Endothelial cell of umbilical vein (primary cell): ENCODE data around the gene DRICH1. TPM values are rescaled to one million over a fixed set of nuclear protein-coding genes. Genes with fewer than 3 reads are reported as not detected.

Experiments used
- BruUV-seq: library from RNA; stranded (reverse); fragments of 400-500 nt; replicated peaks from 2 replicates; lab custom pipeline; 2021; lab: Mats Ljungman, UMichigan
- CTCF ChIA-PET: fragments of 300-600, 350-600 bp; sonication (Branson Sonifier 250); formaldehyde crosslinking; loops from one replicate; lab custom pipeline; 2021; ENCODE audit warnings: antibody characterized with exemption, inconsistent platforms; lab: Charles Lee
- POLR2A ChIA-PET: fragments of 300-600, 350-600 bp; sonication (Branson Sonifier 250); formaldehyde crosslinking; loops from one replicate; lab custom pipeline; 2021; ENCODE audit warnings: antibody characterized with exemption, inconsistent platforms; lab: Charles Lee
- DNase-seq: peaks from one replicate; pipeline ENCODE4 v3.0.0-alpha.2; 2011; ENCODE audit warnings: low read depth, low spot score
- FAIRE-seq: peaks from 2 replicates; lab custom pipeline; 2011; peaks lifted over from hg19 to GRCh38; lab: Jason Lieb, UNC
- H2AFZ ChIP-seq: 2 replicates; pipeline ENCODE4 v1.6.0; 2012; ENCODE audit warnings: low read depth, low read length, control low read depth, inconsistent platforms
- H3K27ac ChIP-seq: 2 replicates; pipeline ENCODE4 v1.5.1; 2011; ENCODE audit warnings: low read depth, mild to moderate bottlenecking, control low read depth, low read length, moderate library complexity; ENCODE audit not compliant: insufficient read depth
- H3K27me3 ChIP-seq, 2 experiments: 2 replicates each; pipeline versions ENCODE4 v1.6.0 to v1.6.1; 2011; ENCODE audit warnings: low read length in 2 of 2, mixed read lengths in 1 of 2; ENCODE audit not compliant: control insufficient read depth in 2 of 2, insufficient read depth in 2 of 2
- H3K36me3 ChIP-seq, 2 experiments: 2 replicates in 1 of 2; 3 replicates in 1 of 2; pipeline ENCODE4 v1.5.1; 2011; ENCODE audit warnings: low read length in 2 of 2, mild to moderate bottlenecking in 1 of 2, moderate library complexity in 1 of 2; ENCODE audit not compliant: control insufficient read depth in 2 of 2, insufficient read depth in 2 of 2; ENCODE audit errors: extremely low read depth in 1 of 2
- H3K4me1 ChIP-seq: 3 replicates; pipeline ENCODE4 v1.5.1; 2011; ENCODE audit warnings: mild to moderate bottlenecking, low read length; ENCODE audit not compliant: control insufficient read depth, insufficient read depth; ENCODE audit errors: extremely low read depth
- H3K4me2 ChIP-seq: 2 replicates; pipeline ENCODE4 v1.6.1; 2011; ENCODE audit warnings: low read length, control low read depth, mixed read lengths; ENCODE audit not compliant: insufficient read depth
- H3K4me3 ChIP-seq, 3 experiments: fragments of 200-600 bp in 1 of 3; sonication (generic), shearing (Covaris generic) in 1 of 3; replicated peaks in 1 of 3; 2 replicates each; pipeline ENCODE4 v1.5.1; 2011 to 2016; ENCODE audit warnings: control low read depth in 3 of 3, low read length in 3 of 3, mild to moderate bottlenecking in 2 of 3, inconsistent platforms in 1 of 3, low read depth in 1 of 3, moderate library complexity in 1 of 3; ENCODE audit not compliant: insufficient read depth in 1 of 3
- H3K79me2 ChIP-seq: 2 replicates; pipeline ENCODE4 v1.6.0; 2012; ENCODE audit warnings: low read length, inconsistent platforms; ENCODE audit not compliant: control insufficient read depth, insufficient read depth
- H3K9ac ChIP-seq: replicated peaks from 2 replicates; pipeline ENCODE3; 2011; ENCODE audit warnings: low read length, control low read depth; ENCODE audit not compliant: insufficient read depth; ENCODE audit errors: extremely low read depth
- H3K9me1 ChIP-seq: replicated peaks from 3 replicates; pipeline ENCODE4 v1.6.0; 2011; ENCODE audit warnings: mild to moderate bottlenecking, low read length; ENCODE audit not compliant: control insufficient read depth, insufficient read depth; ENCODE audit errors: extremely low read depth
- H3K9me3 ChIP-seq: replicated peaks from 2 replicates; pipeline ENCODE4 v1.5.1; 2012; ENCODE audit warnings: low read length, inconsistent platforms; ENCODE audit not compliant: control insufficient read depth, insufficient read depth
- H4K20me1 ChIP-seq: replicated peaks from 2 replicates; pipeline ENCODE3; 2011; ENCODE audit warnings: mild to moderate bottlenecking, low read length; ENCODE audit not compliant: control insufficient read depth, insufficient read depth; ENCODE audit errors: extremely low read depth
- EZH2 ChIP-seq: IDR thresholded peaks from 2 replicates; pipeline ENCODE4 v1.6.1; 2012; ENCODE audit warnings: borderline replicate concordance, low read depth, mild to moderate bottlenecking, moderate library complexity, low read length, inconsistent platforms; ENCODE audit not compliant: severe bottlenecking
- FOS ChIP-seq: IDR thresholded peaks from 2 replicates; pipeline ENCODE4 v1.6.1; 2011; ENCODE audit warnings: mild to moderate bottlenecking, low read length, moderate library complexity, borderline replicate concordance; ENCODE audit not compliant: insufficient read depth
- GATA2 ChIP-seq: IDR thresholded peaks from 2 replicates; pipeline ENCODE4 v1.7.0; 2011; ENCODE audit warnings: low read depth, mild to moderate bottlenecking, moderate library complexity, mixed read lengths, low read length; ENCODE audit not compliant: insufficient read length, insufficient read depth
- JUN ChIP-seq: IDR thresholded peaks from 2 replicates; pipeline ENCODE4 v1.6.1; 2011; ENCODE audit warnings: borderline replicate concordance, low read depth; ENCODE audit not compliant: insufficient read length, insufficient read depth
- MYC ChIP-seq: IDR thresholded peaks from one replicate; pipeline ENCODE4 v1.6.1; 2011; ENCODE audit warnings: mild to moderate bottlenecking, low read depth, low read length
- POLR2AphosphoS5 ChIP-seq: IDR thresholded peaks from 2 replicates; pipeline ENCODE4 v1.6.1; 2012; ENCODE audit warnings: low read depth, mild to moderate bottlenecking, control low read depth, low read length, moderate library complexity; ENCODE audit not compliant: insufficient read depth
- dilution Hi-C: fragments of 300-500 bp; cut with MboI; formaldehyde crosslinking; loops from one replicate; pipeline ENCODE4 v1.15.0; 2019; ENCODE audit warnings: low sequenced_read_pairs; ENCODE audit not compliant: extremely low pct_ligation_motif_present
- intact Hi-C: fragments of 100-400 bp; cut with micrococcal nuclease; formaldehyde crosslinking; loops from one replicate; pipeline ENCODE4 v1.10.0; 2022
- polyA plus RNA-seq, 4 experiments: library from polyadenylated mRNA; depleted of rRNA in 3 of 4; stranded (reverse) in 3 of 4; unstranded in 1 of 4; fragments of >200 nt; gene quantifications; 2 replicates each; pipeline versions ENCODE4 v1.2.1 to v1.2.3, GENCODE V29; 2011 to 2012; ENCODE audit warnings: missing spikeins in 1 of 4
- total RNA-seq: library from RNA; stranded (reverse); gene quantifications from 2 replicates; pipeline ENCODE4 v1.2.3, GENCODE V29; 2021
- TF ChIP-seq, protein P1 (sequence below), 2 donors: IDR thresholded peaks; 1 replicate in 1 of 2; 2 replicates in 1 of 2; pipeline ENCODE4 v1.5.1; 2011; ENCODE audit warnings: low read length in 2 of 2, mild to moderate bottlenecking in 2 of 2, moderate library complexity in 2 of 2, control low read depth in 1 of 2, inconsistent platforms in 1 of 2, low read depth in 1 of 2; ENCODE audit not compliant: insufficient read depth in 1 of 2; ENCODE audit errors: extremely low read depth in 1 of 2

DRICH1 gene
- total and polyA plus RNA-seq, 2 donors (not counting 3 experiments of a cell fraction or from before 2014, with no cell fraction given): 0.25 TPM; not detected in 1

- no peak overlapping the region for H2AFZ ChIP-seq
- TF ChIP-seq JUN (no peak), FOS (no peak), POLR2AphosphoS5 (no peak), GATA2 (no peak), MYC (no peak), EZH2 (no peak)
- TF ChIP-seq, protein P1, sequence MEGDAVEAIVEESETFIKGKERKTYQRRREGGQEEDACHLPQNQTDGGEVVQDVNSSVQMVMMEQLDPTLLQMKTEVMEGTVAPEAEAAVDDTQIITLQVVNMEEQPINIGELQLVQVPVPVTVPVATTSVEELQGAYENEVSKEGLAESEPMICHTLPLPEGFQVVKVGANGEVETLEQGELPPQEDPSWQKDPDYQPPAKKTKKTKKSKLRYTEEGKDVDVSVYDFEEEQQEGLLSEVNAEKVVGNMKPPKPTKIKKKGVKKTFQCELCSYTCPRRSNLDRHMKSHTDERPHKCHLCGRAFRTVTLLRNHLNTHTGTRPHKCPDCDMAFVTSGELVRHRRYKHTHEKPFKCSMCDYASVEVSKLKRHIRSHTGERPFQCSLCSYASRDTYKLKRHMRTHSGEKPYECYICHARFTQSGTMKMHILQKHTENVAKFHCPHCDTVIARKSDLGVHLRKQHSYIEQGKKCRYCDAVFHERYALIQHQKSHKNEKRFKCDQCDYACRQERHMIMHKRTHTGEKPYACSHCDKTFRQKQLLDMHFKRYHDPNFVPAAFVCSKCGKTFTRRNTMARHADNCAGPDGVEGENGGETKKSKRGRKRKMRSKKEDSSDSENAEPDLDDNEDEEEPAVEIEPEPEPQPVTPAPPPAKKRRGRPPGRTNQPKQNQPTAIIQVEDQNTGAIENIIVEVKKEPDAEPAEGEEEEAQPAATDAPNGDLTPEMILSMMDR (IDR thresholded peaks at IDR 0.05; ENCODE audit: extremely low read depth in 1 of 2, insufficient read depth in 1 of 2, low read depth in 1 of 2, low read length in 2 of 2): no peak
- BruUV-seq: no TSS peak
- no peaks in the 10 kb centered on the region for H3K9me1 ChIP-seq
- H3K9ac ChIP-seq: no peak overlapping the region
- intact Hi-C loops: no loop called here
- no peak overlapping the region for H3K4me2 ChIP-seq
- H3K27me3 ChIP-seq: peaks cover 16 to 19% of the 10 kb centered on the region in 2 experiments
- H3K9me3 ChIP-seq: no peaks in the 10 kb centered on the region
- no peaks in the 10 kb centered on the region for H4K20me1 ChIP-seq
- H3K79me2 ChIP-seq: no peaks in the 10 kb centered on the region
- dilution Hi-C loops: no loop called here
- CTCF ChIA-PET: interaction anchor here (1.4 to 1.8 kb wide), 2 partner anchors 8 to 22 kb away, joined by 4 to 6 read pairs; no protein-coding TSS in a partner anchor
- DNase-seq (no peak), FAIRE-seq (no peak)
- H3K4me1 ChIP-seq: peaks cover 2% of the 10 kb centered on the region
- no peak overlapping the region for H3K27ac ChIP-seq
- no peaks in the 10 kb centered on the region for H3K36me3 ChIP-seq
- POLR2A ChIA-PET: no interaction called here
- H3K4me3 ChIP-seq: no peak overlapping the region
Observed at GRCh38 chr22:23569291-23569690, 62.8 kb downstream of the DRICH1 start.
